Urinary bladder (tissue), 4 donors: ENCODE measurements around the gene LONRF2. TPM values are rescaled to one million over a fixed set of nuclear protein-coding genes. Genes with fewer than 3 reads are reported as not detected.

ENCODE experiments used
- DNase-seq: peaks from one replicate; pipeline ENCODE4 v3.0.0-alpha.2; 2015; ENCODE audit errors: extremely low spot score
- H3K27ac ChIP-seq: one replicate; pipeline ENCODE4 v1.5.1; 2013; ENCODE audit warnings: low read depth, mild to moderate bottlenecking, moderate library complexity
- H3K36me3 ChIP-seq: one replicate; pipeline ENCODE4 v1.6.1; 2013; ENCODE audit warnings: mild to moderate bottlenecking, moderate library complexity; ENCODE audit not compliant: insufficient read depth
- H3K4me1 ChIP-seq: one replicate; pipeline ENCODE4 v1.6.1; 2013; ENCODE audit warnings: mild to moderate bottlenecking, moderate library complexity; ENCODE audit not compliant: insufficient read depth
- H3K4me3 ChIP-seq: one replicate; pipeline ENCODE4 v1.5.1; 2013; ENCODE audit warnings: low read depth, low read length
- WGBS: extraction: QIAGEN DNeasy Blood & Tissue Kit; methylation state at CpG from one replicate; pipeline ENCODE4 v1.1.7; 2013; 5-methylcytosine and 5-hydroxymethylcytosine counted together
- polyA plus RNA-seq: library from polyadenylated mRNA; stranded (reverse); fragments of 200-250 nt; gene quantifications from one replicate; pipeline ENCODE4 v1.2.3, GENCODE V29; 2013
- total RNA-seq: library from RNA; depleted of rRNA; stranded (reverse); fragments of >200 nt; gene quantifications from one replicate; pipeline ENCODE4 v1.2.3, GENCODE V29; 2014
- donor health status: healthy with polysubstance abuse.
- donor health status: healthy.

Gene LONRF2
- total and polyA plus RNA-seq, 2 donors: 5.0 to 6.7 TPM

DNA sequence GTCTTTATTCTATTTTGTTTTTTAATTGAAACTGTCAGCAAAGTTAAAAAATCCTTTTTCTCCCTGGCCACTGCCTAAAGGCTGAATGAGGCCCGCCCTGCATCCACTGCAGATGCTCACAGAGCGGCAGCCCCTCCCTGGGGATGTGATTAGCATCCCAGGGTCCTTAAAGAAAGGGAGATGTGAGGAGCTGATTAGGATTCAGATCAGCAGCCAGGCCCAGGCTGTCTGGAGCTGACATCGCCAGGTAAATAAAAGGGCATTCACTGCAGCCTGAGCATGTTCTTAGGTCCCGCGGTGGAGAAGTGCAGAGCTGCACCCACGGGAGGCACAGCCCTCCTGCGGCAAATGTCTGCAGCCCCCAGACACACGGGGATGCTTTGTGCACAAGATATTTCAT, 83.8 kb downstream of the LONRF2 start:
- H3K36me3 ChIP-seq: no peaks in the 10 kb centered on the region
- WGBS: 86% methylated on average over 8 of the region's 8 CpGs
- DNase-seq: no peak

DNA sequence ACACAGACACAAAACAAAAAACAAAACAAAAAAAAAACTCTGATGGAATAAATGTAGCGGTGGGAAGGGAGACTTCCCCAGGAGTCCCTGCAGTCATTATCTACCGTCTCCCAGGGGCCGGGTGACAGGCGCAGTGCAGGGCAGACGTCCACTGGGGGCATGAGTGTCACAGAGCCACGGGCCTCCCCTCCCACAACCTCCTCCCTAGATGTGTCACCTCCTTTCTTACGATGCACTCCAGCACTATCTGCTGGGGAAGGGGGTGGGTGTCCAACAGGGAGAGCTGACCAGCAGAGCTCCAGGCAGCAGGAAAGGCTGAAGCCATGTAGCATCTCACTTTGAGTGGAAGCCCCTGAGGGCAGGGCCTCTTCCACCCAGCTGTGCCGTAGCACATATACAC, 84.5 kb downstream of the LONRF2 start:
- H3K4me1 ChIP-seq: no peaks in the 10 kb centered on the region
- no peak for DNase-seq
- 84% methylated on average over 8 of the region's 8 CpGs for WGBS
- H3K36me3 ChIP-seq: no peaks in the 10 kb centered on the region
- H3K27ac ChIP-seq: no peak overlapping the region
- no peak overlapping the region for H3K4me3 ChIP-seq

More for the DNA sequence above, 83.8 kb downstream of the LONRF2 start:
- Histone ChIP-seq H3K27ac (no peak overlapping the region), H3K4me3 (no peak overlapping the region), H3K4me1 (no peaks in the 10 kb centered on the region)

- DNase-seq: no peak
- Histone ChIP-seq H3K4me1 (no peaks in the 10 kb centered on the region), H3K4me3 (no peak overlapping the region), H3K36me3 (no peaks in the 10 kb centered on the region), H3K27ac (no peak overlapping the region)
- WGBS: 78% methylated on average over 10 of the region's 10 CpGs
Measured at GRCh38 chr2:100237163-100237562, 85.1 kb downstream of the LONRF2 start.

DNA sequence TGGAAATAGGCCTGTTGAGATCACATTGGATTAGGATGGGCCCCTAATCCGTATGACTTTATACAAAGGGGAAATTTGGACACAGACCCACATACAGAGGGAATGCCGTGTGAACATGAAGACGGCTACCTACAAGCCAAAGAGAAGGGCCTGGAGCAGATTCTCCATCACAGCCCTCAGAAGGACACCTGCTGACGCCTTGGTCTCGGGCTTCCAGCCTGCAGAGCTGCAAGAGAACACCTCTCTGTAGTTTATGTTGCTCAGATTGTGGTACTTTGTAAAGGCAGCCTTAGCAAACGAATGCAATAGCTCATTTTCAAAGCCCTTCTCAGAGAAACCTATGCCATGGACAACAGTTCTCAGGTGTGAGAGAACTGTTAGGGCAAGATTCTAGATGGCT, 86.1 kb downstream of the LONRF2 start:
- H3K4me3 ChIP-seq: no peak overlapping the region
- DNase-seq: no peak
- WGBS: 96% methylated on average over 6 of the region's 6 CpGs
- no peaks in the 10 kb centered on the region for H3K36me3 ChIP-seq
- H3K4me1 ChIP-seq: no peaks in the 10 kb centered on the region
- H3K27ac ChIP-seq: no peak overlapping the region

DNA sequence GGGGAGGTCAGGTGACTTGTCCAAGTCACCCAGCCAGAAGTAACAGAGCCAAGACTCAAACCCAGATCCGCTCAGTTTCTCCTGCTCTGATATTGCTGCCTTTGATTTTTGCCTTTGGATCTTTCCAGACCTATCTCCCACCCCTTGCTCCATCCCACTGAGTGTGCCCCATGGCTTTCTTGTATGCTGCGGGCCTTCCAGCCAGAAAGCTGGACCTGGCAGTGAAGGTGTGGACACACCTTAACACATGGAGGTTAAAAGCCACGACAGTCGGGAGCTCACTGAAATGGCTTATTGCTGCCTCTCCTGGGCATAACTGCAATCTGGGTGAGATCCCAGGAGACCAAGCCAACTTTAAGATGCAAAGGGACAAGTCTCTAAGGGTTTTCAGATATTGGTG, 86.7 kb downstream of the LONRF2 start:
- H3K4me3 ChIP-seq: no peak overlapping the region
- H3K36me3 ChIP-seq: no peaks in the 10 kb centered on the region
- H3K4me1 ChIP-seq: no peaks in the 10 kb centered on the region
- no peak for DNase-seq
- H3K27ac ChIP-seq: no peak overlapping the region
- WGBS: 95% methylated on average over 4 of the region's 4 CpGs

- H3K4me1 ChIP-seq: no peaks in the 10 kb centered on the region
- no peak overlapping the region for H3K27ac ChIP-seq
- no peak overlapping the region for H3K4me3 ChIP-seq
- H3K36me3 ChIP-seq: no peaks in the 10 kb centered on the region
- 74% methylated on average over 16 of the region's 16 CpGs for WGBS
- DNase-seq: no peak
Measured at GRCh38 chr2:100235098-100235497, 87.2 kb downstream of the LONRF2 start.

DNA sequence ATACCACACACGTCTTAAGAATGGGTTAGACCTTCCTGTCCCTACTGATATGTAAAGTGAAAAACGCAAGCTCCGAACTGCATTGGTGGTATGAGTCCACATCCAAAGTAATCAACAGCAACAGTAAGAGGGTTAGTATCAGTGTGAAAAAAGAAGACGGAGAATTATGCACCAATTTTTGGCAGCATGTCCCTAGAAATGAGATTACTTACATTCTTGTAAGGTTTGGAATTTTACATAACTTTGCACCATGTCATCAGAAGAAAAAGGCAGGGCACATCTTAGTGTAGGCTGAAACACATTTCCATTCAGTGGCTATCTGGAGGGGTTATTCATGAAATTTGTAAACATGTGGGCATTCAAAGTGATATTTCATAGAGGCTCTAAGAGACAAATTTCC, 88.2 kb downstream of the LONRF2 start:
- Histone ChIP-seq H3K4me3 (no peak overlapping the region), H3K36me3 (no peaks in the 10 kb centered on the region), H3K4me1 (no peaks in the 10 kb centered on the region), H3K27ac (no peak overlapping the region)
- no peak for DNase-seq
- WGBS: 70% methylated on average over 4 of the region's 4 CpGs

DNA sequence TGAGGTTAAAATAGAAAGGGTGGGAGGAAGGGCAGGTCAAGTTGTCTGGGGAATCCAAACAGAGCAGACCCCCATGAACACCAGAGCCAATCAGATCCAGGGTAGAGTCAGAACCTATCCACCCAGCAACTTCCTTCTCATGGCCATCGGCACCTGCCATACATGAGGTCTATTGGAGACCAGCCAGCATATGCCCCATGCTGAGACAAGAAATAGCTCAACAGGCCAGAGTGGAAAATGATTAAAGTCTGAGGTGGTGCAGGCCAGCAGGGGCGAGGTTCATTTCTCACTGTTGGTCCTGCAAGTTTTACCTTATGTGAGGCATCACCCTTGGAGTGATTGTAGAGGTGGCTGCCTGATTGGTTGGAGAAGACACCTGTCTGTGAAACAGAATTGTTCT, 89.2 kb downstream of the LONRF2 start:
- 93% methylated on average over 2 of the region's 2 CpGs for WGBS
- H3K36me3 ChIP-seq: no peaks in the 10 kb centered on the region
- DNase-seq: no peak

GRCh38 chr2:100230754-100231153, 91.5 kb downstream of the LONRF2 start:
- H3K36me3 ChIP-seq: no peaks in the 10 kb centered on the region
- H3K27ac ChIP-seq: no peak overlapping the region
- WGBS: 73% methylated on average over 2 of the region's 2 CpGs
- no peak overlapping the region for H3K4me3 ChIP-seq
- H3K4me1 ChIP-seq: no peaks in the 10 kb centered on the region
- no peak for DNase-seq

More for the DNA sequence above, 89.2 kb downstream of the LONRF2 start:
- no peak overlapping the region for H3K27ac ChIP-seq
- no peak overlapping the region for H3K4me3 ChIP-seq
- H3K4me1 ChIP-seq: no peaks in the 10 kb centered on the region

- H3K36me3 ChIP-seq: no peaks in the 10 kb centered on the region
- no peaks in the 10 kb centered on the region for H3K4me1 ChIP-seq
- WGBS: 93% methylated on average over 1 of the region's 1 CpG
- H3K27ac ChIP-seq: no peak overlapping the region
- DNase-seq: no peak
- no peak overlapping the region for H3K4me3 ChIP-seq
Measured at GRCh38 chr2:100228967-100229366, 93.3 kb downstream of the LONRF2 start.

- Histone ChIP-seq H3K36me3 (no peaks in the 10 kb centered on the region), H3K4me1 (no peaks in the 10 kb centered on the region), H3K27ac (no peak overlapping the region), H3K4me3 (no peak overlapping the region)
- DNase-seq: no peak
- WGBS: 92% methylated on average over 3 of the region's 3 CpGs
Measured at GRCh38 chr2:100228415-100228814, 93.9 kb downstream of the LONRF2 start.

DNA sequence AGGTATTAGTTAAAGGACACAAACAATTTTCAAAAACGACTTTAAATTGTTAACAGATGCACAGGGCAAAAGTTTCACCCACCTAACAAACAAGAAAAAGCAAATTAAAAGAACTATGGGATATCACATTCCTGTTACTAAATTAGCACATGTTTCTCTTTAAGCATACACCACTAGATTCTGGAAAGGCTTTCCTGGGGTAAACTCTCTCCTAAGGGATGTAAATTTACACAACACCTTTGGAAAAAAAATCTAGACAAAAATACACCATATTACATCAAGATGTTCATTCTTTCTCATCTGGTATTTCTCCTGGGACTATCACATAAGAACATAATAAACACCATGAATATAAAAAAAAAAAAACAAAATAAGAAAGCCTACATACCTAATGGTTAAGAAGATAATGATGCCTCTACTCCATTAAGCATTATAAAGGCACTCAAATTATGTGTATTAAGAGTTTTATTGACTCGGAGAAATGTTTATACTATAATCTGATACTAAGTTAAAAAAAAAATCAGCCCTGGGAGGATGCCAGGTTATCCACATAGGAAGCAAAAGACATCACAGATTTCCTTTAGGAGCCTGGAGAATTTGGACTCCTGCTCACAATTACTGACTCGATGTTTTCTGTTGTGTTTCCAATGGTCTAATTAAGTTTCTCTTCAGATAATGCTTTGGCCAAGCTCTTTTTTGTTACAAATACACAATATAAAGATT, 97.2 kb downstream of the LONRF2 start:
- Histone ChIP-seq H3K4me1 (no peaks in the 10 kb centered on the region), H3K4me3 (no peak overlapping the region), H3K27ac (no peak overlapping the region), H3K36me3 (no peaks in the 10 kb centered on the region)
- DNase-seq: no peak
- WGBS: 22% methylated on average over 3 of the region's 3 CpGs

- no peaks in the 10 kb centered on the region for H3K36me3 ChIP-seq
- no peak for DNase-seq
- WGBS: 93% methylated on average over 6 of the region's 6 CpGs
- no peaks in the 10 kb centered on the region for H3K4me1 ChIP-seq
- H3K27ac ChIP-seq: no peak overlapping the region
- no peak overlapping the region for H3K4me3 ChIP-seq
Measured at GRCh38 chr2:100223502-100223901, 98.8 kb downstream of the LONRF2 start.
